ENCODE data around the gene DCUN1D3.

DNA sequence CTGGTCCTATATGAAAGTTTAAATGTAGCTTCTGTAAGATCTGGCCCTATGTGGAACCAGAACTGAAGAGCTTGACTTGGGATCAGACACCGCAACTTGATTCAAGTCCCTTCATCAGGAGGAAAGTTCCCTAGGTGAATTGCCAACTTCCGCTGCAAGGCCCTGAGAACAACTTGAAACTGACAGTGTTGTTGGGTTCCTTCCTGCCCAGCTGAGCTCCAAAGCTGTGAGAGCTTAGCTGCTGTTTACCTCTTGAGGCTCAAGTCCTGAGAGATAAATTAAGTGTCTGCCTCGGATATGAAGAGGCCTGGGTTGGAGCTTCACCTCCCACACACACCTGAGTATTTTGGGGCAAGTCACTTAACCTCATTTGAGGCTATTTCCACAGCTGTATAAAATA, 49.2 kb downstream of the DCUN1D3 start:
- TF ChIP-seq CTCF (IDR thresholded peaks at IDR 0.05): no peak
- TF ChIP-seq POLR2A (IDR thresholded peaks at IDR 0.05): no peak

All from testis (tissue), 2 donors.